Measurements from ENCODE around the gene VWA3A. TPM values are rescaled to one million over a fixed set of nuclear protein-coding genes. Genes with fewer than 3 reads are reported as not detected.
"Not testable (repeated sequence)": the region's sequence is repeated elsewhere in the genome, so short reads cannot be mapped to it uniquely, and the experiment has no call there.

Gene VWA3A
- total and polyA plus RNA-seq, 2 of the 8 experiments (the other 6 are each of a cell fraction or from before 2014, with no cell fraction given), result 0.05 TPM; not detected in 1

DNA sequence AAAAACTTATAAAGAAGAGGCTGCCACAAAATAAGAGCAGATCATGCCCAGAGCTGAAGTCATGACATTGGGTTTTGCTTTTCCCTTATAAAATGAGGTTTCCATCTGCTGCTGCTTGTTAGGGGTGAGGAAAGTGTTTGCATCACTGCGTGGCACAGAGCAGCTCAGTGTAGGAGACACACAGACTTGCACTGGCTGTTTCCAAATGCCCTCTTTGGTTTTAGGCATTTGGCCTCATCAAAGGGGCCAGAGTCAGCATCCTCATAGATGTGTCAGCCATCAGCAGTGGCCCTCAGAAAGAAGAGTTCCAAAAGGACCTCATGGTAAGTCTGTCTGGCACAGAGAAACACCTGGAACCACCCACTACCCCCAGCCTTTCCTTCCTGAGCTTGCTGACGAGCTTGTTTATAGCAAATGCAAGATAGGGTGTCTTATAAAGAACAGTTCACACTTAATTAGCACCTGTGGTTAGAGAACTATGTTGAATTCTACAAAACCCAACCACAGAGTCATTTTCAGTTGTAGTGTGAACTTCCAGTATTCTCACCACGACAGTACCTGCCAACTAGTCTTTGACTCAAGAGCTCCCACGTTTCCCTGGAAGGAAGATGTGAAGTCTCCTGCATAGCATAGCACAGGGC is 17.0 kb downstream of the VWA3A start (continued):
- TF ChIP-seq NANOG (IDR thresholded peaks at IDR 0.05; ENCODE audit: insufficient read depth, low read depth, low read length, poor library complexity, severe bottlenecking) (no peak), RAD21 (IDR thresholded peaks at IDR 0.05 in 1 of 2, conservative IDR thresholded peaks at IDR 0.05 in 1 of 2; ENCODE audit: low read depth in 2 of 2, low read length in 2 of 2) (no peak)

DNA sequence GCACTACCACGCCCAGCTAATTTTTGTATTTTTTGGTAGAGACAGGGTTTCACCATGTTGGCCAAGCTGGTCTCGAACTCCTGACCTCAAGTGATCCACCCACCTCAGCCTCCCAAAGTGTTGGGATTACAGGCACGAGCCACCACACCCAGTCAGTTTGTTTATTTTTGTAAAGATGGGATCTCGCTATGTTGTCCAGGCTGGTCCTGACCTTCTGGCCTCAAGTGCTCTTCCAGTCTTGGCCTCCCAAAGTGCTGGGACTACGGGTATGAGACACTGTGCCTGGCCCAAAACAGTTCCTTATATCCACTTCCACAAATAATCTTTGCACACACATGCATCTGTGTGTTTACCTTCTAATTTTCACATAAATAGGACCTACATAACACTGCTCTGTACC is 19.3 kb downstream of the VWA3A start:
- H3K18ac ChIP-seq (ENCODE audit: extremely low read depth, low read length); H4K8ac ChIP-seq (ENCODE audit: extremely low read depth, insufficient read depth, low read length); H3K9me3 ChIP-seq (ENCODE audit: insufficient read depth in 2 of 2, low read depth in 1 of 2, low read length in 1 of 2); H2BK15ac ChIP-seq (ENCODE audit: low read length); H3K9ac ChIP-seq (replicated peaks in 1 of 4; ENCODE audit: extremely low read depth in 1 of 4, low read depth in 3 of 4, low read length in 3 of 4); DNase-seq (ENCODE audit: low read depth in 1 of 2, low spot score in 2 of 2); H2BK120ac ChIP-seq (replicated peaks; ENCODE audit: low read depth, low read length); H3K27me3 ChIP-seq (replicated peaks in 1 of 4; ENCODE audit: control insufficient read depth in 3 of 4, extremely low read depth in 1 of 4, insufficient read depth in 3 of 4, low read length in 3 of 4); H3K23ac ChIP-seq (ENCODE audit: insufficient read length); H3K4ac ChIP-seq (replicated peaks; ENCODE audit: insufficient read length, low read depth, low read length); H4K5ac ChIP-seq (ENCODE audit: insufficient read length, low read depth, low read length); H2BK5ac ChIP-seq (ENCODE audit: low read depth, low read length); H3K27ac ChIP-seq (ENCODE audit: low read depth, low read length); H3K4me2 ChIP-seq (ENCODE audit: insufficient read depth in 1 of 2, low read depth in 2 of 2, low read length in 2 of 2); H3K14ac ChIP-seq (ENCODE audit: insufficient read length); H3K56ac ChIP-seq (replicated peaks; ENCODE audit: insufficient read length, low read depth, low read length); H2BK12ac ChIP-seq (ENCODE audit: low read depth, low read length); H3K23me2 ChIP-seq (ENCODE audit: low read depth, low read length); H3K36me3 ChIP-seq (ENCODE audit: control insufficient read depth in 2 of 4, insufficient read depth in 4 of 4, low read length in 3 of 4); H2AK5ac ChIP-seq (ENCODE audit: low read depth, low read length); H4K20me1 ChIP-seq (replicated peaks in 1 of 2; ENCODE audit: control insufficient read depth in 1 of 2, insufficient read depth in 2 of 2, low read length in 2 of 2); H2AFZ ChIP-seq (ENCODE audit: low read length); H3K79me1 ChIP-seq (ENCODE audit: low read depth, low read length); H3K79me2 ChIP-seq (ENCODE audit: control insufficient read depth in 1 of 2, insufficient read depth in 2 of 2, low read length in 2 of 2); H3K4me1 ChIP-seq (replicated peaks in 1 of 4; ENCODE audit: control insufficient read depth in 3 of 4, insufficient read depth in 4 of 4, low read length in 3 of 4); H3K4me3 ChIP-seq (ENCODE audit: extremely low read depth in 1 of 4, insufficient read depth in 2 of 4, low read depth in 3 of 4, low read length in 4 of 4); FAIRE-seq; H4K91ac ChIP-seq (replicated peaks; ENCODE audit: insufficient read length, low read length); H2BK20ac ChIP-seq (ENCODE audit: low read length): not testable (repeated sequence)
- ChIA-PET POLR2A (ENCODE audit: partially characterized antibody) (interaction anchor here (0.7 kb wide), 1 partner anchor 9 kb away, joined by 3 read pairs; no protein-coding TSS in a partner anchor), CTCF (ENCODE audit: partially characterized antibody) (interaction anchor here (0.9 to 5.1 kb wide), 5 partner anchors 9 to 111 kb away, joined by 3 to 34 read pairs (median 4); no protein-coding TSS in a partner anchor)
- 82% methylated on average over 5 of the region's 5 CpGs; no CpG with 5 or more reads in 1 of the 2 experiments for WGBS, 2 experiments (ENCODE audit: extremely low coverage in 1 of 2, insufficient coverage in 1 of 2, insufficient read length in 1 of 2, insufficient replicate concordance in 2 of 2, low coverage in 1 of 2, low lambda C conversion rate in 2 of 2, missing lambda C conversion rate in 1 of 2)

All from H1 (cell line).